ENCODE data around the gene PI4K2A.

- TF ChIP-seq CTCF (conservative IDR thresholded peaks at IDR 0.05; ENCODE audit: low read length): no peak
- no peak for TF ChIP-seq EZH2phosphoT487 (IDR thresholded peaks at IDR 0.05; ENCODE audit: borderline replicate concordance)
Observed at GRCh38 chr10:97633921-97634320, 6.5 kb upstream of the PI4K2A start.

Data from Loucy (cell line).